ENCODE results near the gene C1QTNF2. TPM values are rescaled to one million over a fixed set of nuclear protein-coding genes. Genes with fewer than 3 reads are reported as not detected.

C1QTNF2 gene
- total RNA-seq, 1 donor from 2014 or later = 1.6 TPM

DNA sequence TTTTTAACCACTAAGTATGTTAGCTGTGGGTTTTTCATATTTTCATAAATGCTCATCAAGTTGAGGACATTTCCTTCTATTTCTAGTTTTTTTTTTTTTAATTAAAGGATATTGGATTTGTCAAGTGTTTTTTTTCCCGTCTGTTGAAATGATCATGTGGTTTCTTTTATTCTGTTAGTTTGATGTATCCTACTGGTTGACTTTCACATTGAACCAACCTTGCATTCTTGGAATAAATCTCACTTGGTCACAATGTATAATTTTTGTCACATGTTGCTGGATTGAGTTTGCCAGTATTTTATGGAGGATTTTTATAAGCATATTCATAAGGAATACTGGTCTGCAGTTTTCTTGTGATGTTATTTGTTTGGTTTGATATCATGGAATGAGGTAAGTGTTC lies 17.0 kb upstream of the C1QTNF2 start:
- ATAC-seq = no peak
- intact Hi-C loops (cut with DNase I) = no loop called here
- Histone ChIP-seq H3K4me1 (no peaks in the 10 kb centered on the region), H3K4me3 (no peak overlapping the region), H3K36me3 (no peaks in the 10 kb centered on the region), H3K27me3 (ENCODE audit: low read depth) (no peaks in the 10 kb centered on the region), H3K9me3 (peaks cover 8% of the 10 kb centered on the region), H3K27ac (no peak overlapping the region)
- DNase-seq = no peak
- TF ChIP-seq, protein P1, sequence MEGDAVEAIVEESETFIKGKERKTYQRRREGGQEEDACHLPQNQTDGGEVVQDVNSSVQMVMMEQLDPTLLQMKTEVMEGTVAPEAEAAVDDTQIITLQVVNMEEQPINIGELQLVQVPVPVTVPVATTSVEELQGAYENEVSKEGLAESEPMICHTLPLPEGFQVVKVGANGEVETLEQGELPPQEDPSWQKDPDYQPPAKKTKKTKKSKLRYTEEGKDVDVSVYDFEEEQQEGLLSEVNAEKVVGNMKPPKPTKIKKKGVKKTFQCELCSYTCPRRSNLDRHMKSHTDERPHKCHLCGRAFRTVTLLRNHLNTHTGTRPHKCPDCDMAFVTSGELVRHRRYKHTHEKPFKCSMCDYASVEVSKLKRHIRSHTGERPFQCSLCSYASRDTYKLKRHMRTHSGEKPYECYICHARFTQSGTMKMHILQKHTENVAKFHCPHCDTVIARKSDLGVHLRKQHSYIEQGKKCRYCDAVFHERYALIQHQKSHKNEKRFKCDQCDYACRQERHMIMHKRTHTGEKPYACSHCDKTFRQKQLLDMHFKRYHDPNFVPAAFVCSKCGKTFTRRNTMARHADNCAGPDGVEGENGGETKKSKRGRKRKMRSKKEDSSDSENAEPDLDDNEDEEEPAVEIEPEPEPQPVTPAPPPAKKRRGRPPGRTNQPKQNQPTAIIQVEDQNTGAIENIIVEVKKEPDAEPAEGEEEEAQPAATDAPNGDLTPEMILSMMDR (IDR thresholded peaks at IDR 0.05) = no peak

DNA sequence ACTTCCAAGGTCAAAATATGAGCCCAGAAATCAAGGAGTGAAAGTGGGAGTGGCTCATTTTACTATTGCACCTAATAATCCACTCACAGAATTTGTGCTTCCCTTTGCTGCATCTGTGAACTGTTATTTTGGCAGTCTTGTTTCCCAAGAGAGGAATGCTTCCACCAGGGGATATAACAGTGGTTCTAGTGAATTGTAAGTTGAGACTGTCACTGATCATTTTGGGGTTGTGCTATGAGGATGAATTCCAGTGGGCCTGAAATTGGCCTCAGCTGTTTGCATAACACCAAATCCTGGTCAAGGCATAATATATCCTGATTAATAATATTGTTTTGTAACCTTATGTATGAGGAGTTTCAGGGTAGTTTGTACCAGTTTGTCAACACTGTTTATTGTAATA lies 15.1 kb upstream of the C1QTNF2 start:
- Histone ChIP-seq H3K36me3 (no peaks in the 10 kb centered on the region), H3K27ac (no peak overlapping the region), H3K4me1 (no peaks in the 10 kb centered on the region), H3K27me3 (ENCODE audit: low read depth) (no peaks in the 10 kb centered on the region), H3K4me3 (no peak overlapping the region), H3K9me3 (peaks cover 8% of the 10 kb centered on the region)
- DNase-seq (no peak), ATAC-seq (no peak)
- intact Hi-C loops (cut with DNase I) = no loop called here
- TF ChIP-seq, protein P1 (IDR thresholded peaks at IDR 0.05) = no peak

DNA sequence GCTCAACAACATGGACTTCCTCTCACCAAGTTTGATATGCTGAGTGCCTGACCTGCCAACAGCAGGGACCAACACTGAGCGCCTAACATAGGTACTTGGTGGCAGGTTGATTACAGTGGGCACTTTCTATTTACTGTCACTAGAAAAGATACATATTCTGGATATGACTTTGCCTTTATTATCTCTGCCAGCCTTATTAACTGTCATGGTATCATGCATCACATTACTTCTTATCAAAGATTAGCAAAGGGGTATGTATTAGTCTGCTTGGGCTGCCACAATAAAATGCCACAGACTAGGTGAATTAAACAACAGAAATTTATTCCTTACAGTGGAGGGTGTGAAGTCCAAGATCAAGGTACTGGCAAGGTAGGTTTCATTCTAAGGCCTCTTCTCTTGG lies 14.3 kb upstream of the C1QTNF2 start:
- no peak for ATAC-seq
- Histone ChIP-seq H3K27me3 (ENCODE audit: low read depth) (no peaks in the 10 kb centered on the region), H3K9me3 (peaks cover 8% of the 10 kb centered on the region), H3K36me3 (no peaks in the 10 kb centered on the region), H3K4me1 (peaks cover 2% of the 10 kb centered on the region), H3K27ac (no peak overlapping the region), H3K4me3 (no peak overlapping the region)
- TF ChIP-seq, protein P1 (IDR thresholded peaks at IDR 0.05) = no peak
- intact Hi-C loops (cut with DNase I) = no loop called here
- no peak for DNase-seq

- peaks cover under 1% of the 10 kb centered on the region for H3K9me3 ChIP-seq
- TF ChIP-seq, protein P1 (IDR thresholded peaks at IDR 0.05) = no peak
- no peaks in the 10 kb centered on the region for H3K27me3 ChIP-seq (ENCODE audit: low read depth)
- no peak for ATAC-seq
- DNase-seq = no peak
- H3K4me3 ChIP-seq = no peak overlapping the region
- intact Hi-C loops (cut with DNase I) = no loop called here
- H3K36me3 ChIP-seq = no peaks in the 10 kb centered on the region
- H3K27ac ChIP-seq = no peak overlapping the region
- peaks cover 7% of the 10 kb centered on the region for H3K4me1 ChIP-seq
These were observed 11.9 kb upstream of the C1QTNF2 start for GRCh38 chr5:160382346-160382745.

DNA sequence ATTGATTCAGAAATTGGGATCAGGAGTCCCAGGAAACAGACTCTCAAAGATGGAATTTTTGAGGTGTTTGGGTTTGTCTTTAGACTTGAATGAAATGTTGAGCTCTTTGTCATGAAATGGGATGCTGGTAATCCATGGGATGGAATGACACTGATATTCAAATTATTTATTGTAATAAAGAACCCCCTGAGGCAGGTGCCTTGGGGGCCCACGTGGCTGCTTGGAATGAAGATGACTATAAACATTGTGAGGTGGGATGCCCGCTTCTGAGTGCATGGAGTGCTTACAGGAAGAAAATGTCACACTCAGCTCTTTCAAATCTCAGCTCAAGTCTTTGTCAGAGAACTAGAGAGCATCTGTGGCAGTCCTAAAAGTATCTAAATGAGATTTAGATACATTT lies 9.6 kb upstream of the C1QTNF2 start:
- Histone ChIP-seq H3K4me3 (no peak overlapping the region), H3K9me3 (no peaks in the 10 kb centered on the region), H3K27ac (no peak overlapping the region), H3K36me3 (no peaks in the 10 kb centered on the region), H3K27me3 (ENCODE audit: low read depth) (no peaks in the 10 kb centered on the region), H3K4me1 (peaks cover 7% of the 10 kb centered on the region)
- intact Hi-C loops (cut with DNase I) = no loop called here
- no peak for DNase-seq
- ATAC-seq = no peak
- TF ChIP-seq, protein P1 (IDR thresholded peaks at IDR 0.05) = no peak

DNA sequence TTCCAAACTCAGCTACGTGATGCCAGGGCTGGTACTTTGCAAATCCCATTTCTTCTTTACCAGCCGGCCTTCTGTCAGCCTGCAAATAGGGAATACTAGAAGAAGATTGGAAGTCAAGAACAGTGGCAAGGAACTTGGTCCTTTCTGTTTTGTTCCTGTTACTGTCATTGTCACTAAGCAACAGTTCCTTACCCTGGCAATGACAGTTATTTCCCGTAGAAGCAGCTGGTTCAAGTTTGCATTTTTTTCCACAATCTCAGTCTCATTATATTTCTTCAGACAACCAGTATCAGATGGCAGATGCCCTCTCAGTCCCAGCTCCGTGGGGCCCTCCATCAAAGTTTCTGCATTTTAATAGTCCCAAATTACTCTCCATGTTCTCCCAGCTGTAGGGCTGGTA lies 9.1 kb upstream of the C1QTNF2 start:
- H3K4me1 ChIP-seq = peaks cover 7% of the 10 kb centered on the region
- DNase-seq = no peak
- no peaks in the 10 kb centered on the region for H3K9me3 ChIP-seq
- TF ChIP-seq, protein P1 (IDR thresholded peaks at IDR 0.05) = no peak
- no peak overlapping the region for H3K27ac ChIP-seq
- ATAC-seq = no peak
- no peaks in the 10 kb centered on the region for H3K36me3 ChIP-seq
- H3K4me3 ChIP-seq = no peak overlapping the region
- intact Hi-C loops (cut with DNase I) = no loop called here
- H3K27me3 ChIP-seq (ENCODE audit: low read depth) = no peaks in the 10 kb centered on the region

Measured in lower lobe of right lung (tissue), 2 donors.